NCI-H2196 (cell line): ENCODE measurements around the gene ZNF324B.
"Not testable (repeated sequence)": the region's sequence is repeated elsewhere in the genome, so short reads cannot be mapped to it uniquely, and the experiment has no call there.

Experiments used
- DNase-seq: peaks from one replicate; lab custom pipeline; 2025; ENCODE audit not compliant: unreplicated experiment; lab: John Stamatoyannopoulos, UW

The ZNF324B gene

GRCh38 chr19:58479736-58480480 is 28.5 kb downstream of the ZNF324B start:
- DNase-seq = no peak

GRCh38 chr19:58480481-58480830 is 29.0 kb downstream of the ZNF324B start:
- no peak for DNase-seq

- no peak for DNase-seq
Observed at GRCh38 chr19:58480831-58481230, 29.4 kb downstream of the ZNF324B start.

GRCh38 chr19:58482372-58482771 is 30.9 kb downstream of the ZNF324B start:
- DNase-seq = no peak

- DNase-seq = no peak
Observed at GRCh38 chr19:58483776-58484175, 32.4 kb downstream of the ZNF324B start.

- not testable (repeated sequence) for DNase-seq
Observed at GRCh38 chr19:58484349-58484748, 32.9 kb downstream of the ZNF324B start.

GRCh38 chr19:58491393-58491792 is 40.0 kb downstream of the ZNF324B start:
- no peak for DNase-seq

GRCh38 chr19:58492265-58492664 is 40.8 kb downstream of the ZNF324B start:
- DNase-seq = no peak

- DNase-seq = no peak
Observed at GRCh38 chr19:58497634-58498170, 46.3 kb downstream of the ZNF324B start.

GRCh38 chr19:58498316-58499020 is 47.0 kb downstream of the ZNF324B start:
- no peak for DNase-seq

- peak; percentile 100 for DNase-seq
Observed at GRCh38 chr19:58499021-58499927, 47.9 kb downstream of the ZNF324B start.

- DNase-seq = no peak
Observed at GRCh38 chr19:58500242-58500641, 48.8 kb downstream of the ZNF324B start.
